HG03469 (cell line): ENCODE data around the gene EXD2.
"Not testable (repeated sequence)": the region's sequence is repeated elsewhere in the genome, so short reads cannot be mapped to it uniquely, and the experiment has no call there.

ENCODE experiments used
- ATAC-seq: cut with Tn5 transposase; IDR thresholded peaks from one replicate; pipeline ENCODE4 v1.9.1; 2021; ENCODE audit warnings: mild to moderate bottlenecking, moderate library complexity, moderate number of reproducible peaks; ENCODE audit not compliant: unreplicated experiment

EXD2 gene

GRCh38 chr14:69190191-69190590 is 1.1 kb upstream of the EXD2 start:
- no peak for ATAC-seq

- ATAC-seq: no peak
Observed at GRCh38 chr14:69193721-69194120, 2.4 kb downstream of the EXD2 start.

GRCh38 chr14:69199786-69200185 is 8.5 kb downstream of the EXD2 start:
- ATAC-seq: no peak

DNA sequence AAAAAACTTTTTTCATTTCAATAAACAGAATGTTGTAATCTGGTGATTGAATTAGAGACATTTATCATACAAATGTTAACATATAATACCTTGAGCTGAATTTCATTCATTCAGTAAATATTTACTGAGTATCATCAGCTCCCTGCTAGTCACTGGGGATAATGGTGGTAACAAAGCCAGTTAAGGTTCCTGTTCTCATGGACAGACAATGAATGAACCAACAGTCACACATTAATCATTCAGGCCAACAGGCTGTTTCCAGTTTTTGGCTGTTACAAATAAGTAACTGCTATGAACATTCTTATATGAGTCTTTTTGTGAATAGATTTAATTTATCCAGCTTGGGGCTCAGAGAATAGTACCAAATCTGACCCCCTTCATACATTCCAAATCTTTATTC is 13.5 kb downstream of the EXD2 start:
- ATAC-seq: no peak

- ATAC-seq: no peak
Observed at GRCh38 chr14:69207435-69208041, 16.2 kb downstream of the EXD2 start.

DNA sequence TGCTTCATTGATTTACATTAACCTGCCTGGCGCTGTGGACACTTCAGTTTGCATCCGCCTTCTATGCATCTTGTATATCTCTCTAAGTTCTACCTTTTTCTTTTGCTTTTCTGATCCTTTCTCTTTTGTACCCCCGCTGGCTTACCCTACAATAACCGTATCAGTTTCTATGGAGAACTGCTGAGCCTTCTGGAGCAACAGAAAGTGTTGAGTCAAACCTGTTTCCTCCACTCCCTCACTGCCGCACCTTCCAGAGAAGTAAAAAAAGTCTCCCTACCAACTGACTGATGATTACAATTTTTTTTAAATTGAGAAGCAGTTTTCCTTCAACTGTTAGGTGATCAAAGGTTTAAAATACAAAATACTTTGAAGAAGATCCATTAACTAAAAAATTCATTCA is 17.4 kb downstream of the EXD2 start:
- ATAC-seq: no peak

GRCh38 chr14:69214393-69214792 is 23.1 kb downstream of the EXD2 start:
- ATAC-seq: no peak

DNA sequence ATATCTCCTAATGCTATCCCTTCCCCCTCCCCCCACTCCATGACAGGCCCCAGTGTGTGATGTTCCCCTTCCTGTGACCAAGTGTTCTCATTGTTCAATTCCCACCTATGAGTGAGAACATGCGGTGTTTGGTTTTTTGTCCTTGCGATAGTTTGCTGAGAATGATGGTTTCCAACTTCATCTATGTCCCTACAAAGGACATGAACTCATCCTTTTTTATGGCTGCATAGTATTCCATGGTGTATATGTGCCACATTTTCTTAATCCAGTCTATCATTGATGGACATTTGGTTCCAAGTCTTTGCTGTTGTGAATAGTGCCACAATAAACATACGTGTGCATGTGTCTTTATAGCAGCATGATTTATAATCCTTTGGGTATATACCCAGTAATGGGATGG is 26.4 kb downstream of the EXD2 start:
- ATAC-seq: not testable (repeated sequence)

- no peak for ATAC-seq
Observed at GRCh38 chr14:69224946-69225345, 33.6 kb downstream of the EXD2 start.

DNA sequence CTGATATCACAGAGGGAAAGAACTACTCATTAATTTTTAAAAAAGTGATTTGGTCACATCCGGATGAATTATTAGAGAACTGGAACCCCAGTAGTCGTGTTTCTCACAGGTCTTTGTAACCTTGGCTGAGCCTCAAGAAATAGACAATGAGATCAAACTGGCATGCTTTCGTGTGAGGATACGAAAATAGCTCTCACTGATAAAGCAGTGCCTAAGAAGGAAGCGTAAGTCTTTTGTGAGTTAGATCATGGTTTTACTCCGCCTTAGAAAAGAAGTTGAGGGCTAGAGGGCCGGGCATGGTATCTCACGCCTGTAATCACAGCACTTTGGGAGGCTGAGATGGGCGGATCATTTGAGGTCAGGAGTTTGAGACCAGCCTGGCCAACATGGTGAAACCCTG is 34.9 kb downstream of the EXD2 start:
- ATAC-seq: no peak

- ATAC-seq: no peak
Observed at GRCh38 chr14:69226736-69227135, 35.4 kb downstream of the EXD2 start.

DNA sequence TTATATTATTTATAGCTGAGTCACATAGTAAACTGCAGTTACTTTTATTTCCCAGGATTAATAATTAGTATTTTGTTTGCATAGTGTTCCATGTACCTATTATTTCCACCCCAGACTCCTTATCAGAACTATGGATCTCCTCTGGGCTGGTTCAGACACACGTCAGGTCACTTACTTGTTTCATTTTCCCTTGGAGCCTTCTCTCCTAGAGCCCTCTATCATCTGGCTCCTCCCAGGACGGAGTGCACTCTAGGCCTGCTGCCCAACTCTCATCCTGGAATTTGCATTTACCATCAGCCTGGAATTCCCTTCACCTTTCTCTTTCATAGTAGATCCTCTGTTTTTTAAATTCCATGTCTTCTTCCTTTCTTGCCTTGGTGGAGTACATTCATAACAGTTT is 40.2 kb downstream of the EXD2 start:
- ATAC-seq: no peak

DNA sequence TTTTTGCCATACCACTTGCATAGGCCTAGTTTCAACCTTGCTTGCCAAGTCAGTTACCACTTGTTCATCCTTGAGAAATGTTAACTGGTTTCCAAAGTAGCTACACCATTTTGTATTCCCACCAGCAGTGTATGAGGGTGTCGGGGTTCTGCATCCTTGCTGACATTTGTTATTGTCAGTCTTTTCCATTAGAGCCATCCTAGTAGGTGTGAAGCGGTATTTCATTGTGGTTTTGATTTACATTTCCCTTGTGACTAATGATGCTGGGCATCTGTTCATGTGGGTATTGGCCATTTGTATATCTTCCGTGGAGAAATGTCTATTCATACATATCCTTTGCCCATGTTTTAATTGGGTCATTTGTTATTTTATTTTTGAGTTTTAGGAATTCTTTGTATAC is 41.1 kb downstream of the EXD2 start:
- no peak for ATAC-seq

DNA sequence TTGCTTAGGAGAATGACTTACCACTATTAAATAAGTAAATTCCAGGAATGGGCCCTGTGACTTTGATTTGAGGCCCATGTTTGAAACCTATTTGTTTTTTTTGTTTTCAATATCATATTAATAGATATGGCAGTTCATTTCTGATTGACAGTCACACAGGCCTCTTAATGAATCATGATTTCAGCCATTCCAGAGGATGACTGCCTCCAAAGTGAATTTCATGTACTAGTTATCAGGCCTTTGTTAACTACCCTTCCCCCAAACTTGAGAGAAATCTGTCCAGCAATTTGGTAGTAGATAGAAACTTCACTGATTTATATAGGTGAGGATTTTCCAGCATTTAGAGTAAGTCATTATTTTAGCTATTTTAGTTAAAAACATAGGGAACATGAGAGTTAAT is 42.8 kb downstream of the EXD2 start:
- ATAC-seq: no peak

DNA sequence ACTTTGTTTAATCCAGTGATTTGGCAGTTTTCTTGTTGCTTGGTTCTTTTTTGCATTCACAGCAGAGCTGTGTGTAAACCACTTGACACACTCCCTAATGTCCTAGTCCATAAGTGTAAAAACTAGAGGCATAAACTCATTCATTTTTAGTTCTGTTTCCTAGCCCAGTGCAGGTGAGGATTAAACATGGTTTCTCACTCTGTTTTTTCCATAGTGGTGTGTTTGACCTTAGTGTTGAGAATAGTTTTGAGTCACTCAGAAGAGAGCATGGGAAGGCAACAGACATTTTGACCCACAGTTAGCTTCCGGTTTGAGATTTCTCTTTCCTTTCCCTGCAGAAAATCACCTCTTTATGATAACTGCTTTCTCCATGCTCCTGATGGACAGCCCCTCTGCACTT is 44.4 kb downstream of the EXD2 start:
- no peak for ATAC-seq

- no peak for ATAC-seq
Observed at GRCh38 chr14:69237142-69237541, 45.8 kb downstream of the EXD2 start.

DNA sequence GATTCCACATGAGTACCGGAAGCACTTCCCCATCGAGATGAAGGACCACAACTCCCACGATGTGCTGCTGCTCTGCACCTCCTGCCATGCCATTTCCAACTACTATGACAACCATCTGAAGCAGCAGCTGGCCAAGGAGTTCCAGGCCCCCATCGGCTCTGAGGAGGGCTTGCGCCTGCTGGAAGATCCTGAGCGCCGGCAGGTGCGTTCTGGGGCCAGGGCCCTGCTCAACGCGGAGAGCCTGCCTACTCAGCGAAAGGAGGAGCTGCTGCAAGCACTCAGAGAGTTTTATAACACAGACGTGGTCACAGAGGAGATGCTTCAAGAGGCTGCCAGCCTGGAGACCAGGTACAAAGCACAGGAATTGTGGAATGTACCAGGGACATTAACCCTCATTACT is 46.3 kb downstream of the EXD2 start:
- no peak for ATAC-seq

DNA sequence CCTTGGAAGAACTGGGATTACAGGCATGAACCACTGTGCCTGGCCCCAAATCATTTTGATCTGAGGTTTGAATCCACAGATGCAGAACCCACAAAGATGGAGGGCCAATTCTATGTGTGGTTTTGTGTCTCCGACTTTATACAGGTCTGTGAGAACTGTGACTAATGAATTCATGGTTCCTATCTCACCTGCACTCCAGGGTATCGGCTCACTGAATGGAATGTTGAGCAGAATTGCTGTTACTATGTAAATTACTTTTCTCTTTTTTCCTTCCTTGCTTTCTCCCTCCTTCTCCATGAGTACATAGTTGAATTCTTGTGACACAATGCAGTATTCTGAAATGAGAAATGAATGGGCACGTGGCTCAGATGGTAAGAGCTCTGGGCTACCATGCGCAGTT is 47.6 kb downstream of the EXD2 start:
- ATAC-seq: no peak

- no peak for ATAC-seq
Observed at GRCh38 chr14:69240527-69241173, 49.4 kb downstream of the EXD2 start.

DNA sequence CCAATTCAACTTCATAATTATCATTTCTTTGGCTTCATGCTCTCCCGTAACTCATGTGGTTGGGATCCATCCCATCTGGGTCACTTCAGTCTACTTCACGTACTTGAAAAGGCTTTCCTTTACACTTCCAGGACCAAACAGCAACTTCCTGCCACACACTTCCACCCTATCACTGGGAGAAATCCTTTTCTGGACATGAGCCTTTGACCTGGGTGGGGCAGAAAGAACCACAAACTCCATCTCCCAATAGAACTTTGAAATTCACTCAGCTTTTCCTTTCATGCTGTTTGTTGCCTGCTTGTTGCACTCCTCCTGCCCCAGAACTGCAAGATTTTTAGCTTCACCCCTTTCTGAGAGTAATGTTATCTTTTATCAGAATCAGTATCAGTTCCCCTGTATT is 50.3 kb downstream of the EXD2 start:
- ATAC-seq: no peak

GRCh38 chr14:69242311-69243224 is 51.3 kb downstream of the EXD2 start:
- no peak for ATAC-seq

- no peak for ATAC-seq
Observed at GRCh38 chr14:69244946-69245345, 53.6 kb downstream of the EXD2 start.
